ENCODE measurements around the gene ERF.

ERF gene

GRCh38 chr19:42203700-42204099, 51.2 kb downstream of the ERF start:
- no peak for DNase-seq
- TF ChIP-seq POLR2A (IDR thresholded peaks at IDR 0.05; ENCODE audit: low read length) (no peak), GATA1 (IDR thresholded peaks at IDR 0.05; ENCODE audit: low read depth, low read length) (no peak)

GRCh38 chr19:42202290-42202880, 52.5 kb downstream of the ERF start:
- TF ChIP-seq GATA1 (IDR thresholded peaks at IDR 0.05; ENCODE audit: low read depth, low read length): no peak
- no peak for TF ChIP-seq POLR2A (IDR thresholded peaks at IDR 0.05; ENCODE audit: low read length)
- no peak for DNase-seq

- TF ChIP-seq GATA1 (IDR thresholded peaks at IDR 0.05; ENCODE audit: low read depth, low read length) (no peak), POLR2A (IDR thresholded peaks at IDR 0.05; ENCODE audit: low read length) (no peak)
- no peak for DNase-seq
Measured at GRCh38 chr19:42201489-42202289, 53.2 kb downstream of the ERF start.

GRCh38 chr19:42200116-42200715, 54.7 kb downstream of the ERF start:
- peak in 1 of 2 experiments; percentile 52 for DNase-seq
- TF ChIP-seq POLR2A (IDR thresholded peaks at IDR 0.05; ENCODE audit: low read length) (no peak), GATA1 (IDR thresholded peaks at IDR 0.05; ENCODE audit: low read depth, low read length) (no peak)

- DNase-seq: peak; percentile 85 to 87
- TF ChIP-seq GATA1 (IDR thresholded peaks at IDR 0.05; ENCODE audit: low read depth, low read length) (no peak), POLR2A (IDR thresholded peaks at IDR 0.05; ENCODE audit: low read length) (no peak)
Measured at GRCh38 chr19:42199440-42200115, 55.4 kb downstream of the ERF start.

GRCh38 chr19:42198676-42199439, 56.1 kb downstream of the ERF start:
- TF ChIP-seq GATA1 (IDR thresholded peaks at IDR 0.05; ENCODE audit: low read depth, low read length) (no peak), POLR2A (IDR thresholded peaks at IDR 0.05; ENCODE audit: low read length) (no peak)
- no peak for DNase-seq

Measured in erythroblast (primary cell).